HG03571 (cell line): ENCODE data around the gene SPRING1.

Source experiments
- ATAC-seq: cut with Tn5 transposase; IDR thresholded peaks from one replicate; pipeline ENCODE4 v1.9.1; 2021; ENCODE audit not compliant: unreplicated experiment

The SPRING1 gene

DNA sequence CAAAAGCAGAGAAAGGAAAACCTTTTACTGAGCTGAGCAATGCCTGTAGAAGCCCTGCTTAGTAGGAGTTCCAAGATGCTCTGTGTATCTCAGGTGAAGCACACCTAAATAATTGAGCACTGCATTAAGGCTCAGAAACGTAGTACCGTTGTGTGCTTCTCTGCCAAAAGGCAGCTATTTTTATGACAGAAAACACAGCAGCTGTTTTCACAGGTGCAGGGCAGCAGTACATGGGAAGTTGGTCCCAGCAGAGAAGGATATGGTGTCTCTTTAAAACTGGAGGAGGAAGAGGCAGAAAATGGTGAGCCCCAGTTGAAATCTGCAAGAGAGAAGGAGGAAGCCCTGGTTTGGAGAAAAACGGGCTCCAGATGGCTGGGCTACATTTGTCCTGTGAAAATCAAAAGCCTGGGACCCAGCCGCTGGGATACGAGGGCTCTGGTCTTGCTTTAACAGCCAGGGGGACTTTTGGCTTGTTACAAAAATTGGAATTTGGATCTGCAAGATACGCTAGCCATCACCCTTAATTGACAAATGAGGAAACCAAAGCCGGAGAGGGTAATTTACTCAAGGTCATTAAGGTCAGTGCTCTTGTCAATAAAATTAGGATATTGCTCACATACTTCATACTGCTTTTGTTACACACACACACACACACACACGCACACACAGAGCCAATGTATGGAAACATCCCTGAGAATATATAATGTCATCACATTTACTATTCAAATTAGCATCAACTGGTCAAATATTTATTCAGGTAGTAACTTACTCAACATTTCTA, 27.3 kb downstream of the SPRING1 start:
- no peak for ATAC-seq

DNA sequence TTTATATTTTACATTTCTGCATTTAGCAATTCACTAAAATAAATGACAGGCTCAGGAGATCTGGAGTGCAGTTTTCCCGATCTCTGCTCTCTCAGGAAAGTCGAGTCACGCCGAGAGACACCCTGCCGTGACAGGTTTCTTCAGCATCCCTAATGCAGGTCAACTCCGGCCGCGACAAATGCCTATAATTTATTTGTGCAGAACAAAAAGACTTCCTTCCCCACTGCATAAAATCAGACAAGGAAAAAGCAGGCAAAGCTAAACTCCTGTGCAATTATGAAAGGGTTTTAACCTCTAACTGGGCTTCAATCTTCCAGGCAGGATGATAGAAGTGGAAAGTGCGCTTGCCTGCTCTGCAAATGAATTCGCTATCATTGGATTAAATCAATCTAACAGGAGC, 28.1 kb downstream of the SPRING1 start:
- ATAC-seq, result no peak

DNA sequence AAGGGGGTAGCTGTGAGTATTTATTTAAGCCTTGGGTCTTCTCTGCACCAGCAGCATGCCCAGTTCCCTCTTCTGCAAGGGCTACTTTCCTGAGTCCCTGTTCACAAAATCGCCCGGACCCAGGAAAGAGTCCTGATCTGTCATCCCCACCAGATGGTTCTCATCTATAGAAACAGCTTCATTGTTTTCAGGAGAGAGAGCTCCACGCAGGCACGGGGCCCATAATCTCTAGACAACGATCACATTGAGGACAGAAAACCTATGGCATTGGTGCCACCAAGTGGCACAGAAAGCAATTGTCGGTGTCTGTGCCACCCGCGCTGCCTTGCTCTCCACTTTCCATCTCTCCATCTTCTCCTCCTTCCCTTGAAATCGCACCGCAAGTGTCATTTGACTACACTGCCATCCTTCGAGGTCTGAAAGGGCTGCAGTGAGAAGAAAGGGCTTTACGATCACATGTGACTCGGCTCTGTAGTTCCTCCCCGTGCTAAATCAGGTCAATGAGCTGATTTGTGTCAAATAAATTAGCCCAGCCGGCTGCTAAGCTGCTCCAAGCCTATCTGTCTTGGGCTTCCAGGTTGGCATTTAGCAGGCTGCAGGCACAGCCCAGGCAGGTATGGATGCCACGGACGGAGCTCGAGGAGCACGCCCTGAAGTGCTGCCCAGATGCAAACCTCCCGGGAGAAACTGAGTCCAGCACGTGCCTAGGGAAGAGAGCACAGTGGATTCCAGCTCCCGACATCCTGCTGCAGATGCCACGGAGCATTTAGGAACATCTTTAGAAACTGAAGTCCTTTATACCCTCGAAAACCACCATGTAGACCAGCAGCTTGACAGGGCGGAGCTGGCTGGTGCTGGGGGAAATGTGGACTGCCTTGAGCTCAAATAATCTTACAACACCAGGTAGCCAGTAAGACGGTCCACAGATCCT, 28.8 kb downstream of the SPRING1 start:
- ATAC-seq, result no peak

GRCh38 chr12:116707751-116708150, 30.1 kb downstream of the SPRING1 start:
- no peak for ATAC-seq

GRCh38 chr12:116703214-116703795, 34.6 kb downstream of the SPRING1 start:
- ATAC-seq, result peak; percentile 68

GRCh38 chr12:116701432-116701831, 36.4 kb downstream of the SPRING1 start:
- ATAC-seq, result no peak

GRCh38 chr12:116700066-116700465, 37.8 kb downstream of the SPRING1 start:
- no peak for ATAC-seq

DNA sequence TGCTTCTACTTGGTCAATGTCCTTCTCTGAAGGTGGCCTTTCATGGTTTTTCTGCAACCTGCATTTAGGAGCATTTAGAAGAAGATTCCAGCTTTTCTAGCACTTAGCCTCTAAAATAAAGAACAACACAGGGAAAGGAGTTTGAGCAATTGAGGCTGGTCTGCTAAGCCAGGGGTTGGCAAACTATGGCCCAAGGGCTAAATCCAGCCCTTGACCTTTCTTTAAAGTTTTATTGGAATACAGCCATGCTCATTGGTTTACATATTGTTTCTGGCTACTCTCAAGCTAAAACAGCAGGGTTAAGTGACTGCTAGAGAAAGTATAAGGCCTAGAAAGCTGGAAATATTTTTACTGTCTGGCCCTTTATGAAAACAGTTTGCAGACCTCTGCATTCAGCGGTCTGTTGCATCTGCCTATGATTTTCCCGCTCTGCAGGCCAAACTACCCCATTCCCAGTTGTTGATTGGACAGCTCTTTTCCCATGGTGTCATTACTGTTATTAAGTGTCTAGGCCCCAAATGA, 39.3 kb downstream of the SPRING1 start:
- ATAC-seq, result no peak

DNA sequence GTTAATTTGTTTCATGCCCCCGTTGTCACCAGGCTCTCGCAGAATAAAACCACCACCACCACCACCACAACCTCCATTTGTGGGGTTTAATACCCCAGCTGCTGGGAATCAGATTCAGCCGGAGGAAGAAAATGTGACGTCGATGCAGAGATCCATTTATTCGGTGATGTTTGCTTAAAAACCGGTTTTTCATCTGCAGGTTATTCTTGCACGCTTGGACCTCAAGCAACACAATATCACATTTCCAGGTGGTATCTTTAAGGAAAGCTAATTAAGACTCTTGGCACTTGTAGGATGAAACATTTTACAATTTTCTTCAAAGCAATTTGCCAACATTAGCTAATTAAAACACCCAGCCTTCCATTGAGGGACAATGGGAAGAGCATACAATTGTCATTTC, 39.8 kb downstream of the SPRING1 start:
- ATAC-seq, result no peak

- no peak for ATAC-seq
These were observed 40.2 kb downstream of the SPRING1 start for GRCh38 chr12:116697716-116698115.

- no peak for ATAC-seq
These were observed 40.6 kb downstream of the SPRING1 start for GRCh38 chr12:116697305-116697704.

- no peak for ATAC-seq
These were observed 42.5 kb downstream of the SPRING1 start for GRCh38 chr12:116695464-116695725.

DNA sequence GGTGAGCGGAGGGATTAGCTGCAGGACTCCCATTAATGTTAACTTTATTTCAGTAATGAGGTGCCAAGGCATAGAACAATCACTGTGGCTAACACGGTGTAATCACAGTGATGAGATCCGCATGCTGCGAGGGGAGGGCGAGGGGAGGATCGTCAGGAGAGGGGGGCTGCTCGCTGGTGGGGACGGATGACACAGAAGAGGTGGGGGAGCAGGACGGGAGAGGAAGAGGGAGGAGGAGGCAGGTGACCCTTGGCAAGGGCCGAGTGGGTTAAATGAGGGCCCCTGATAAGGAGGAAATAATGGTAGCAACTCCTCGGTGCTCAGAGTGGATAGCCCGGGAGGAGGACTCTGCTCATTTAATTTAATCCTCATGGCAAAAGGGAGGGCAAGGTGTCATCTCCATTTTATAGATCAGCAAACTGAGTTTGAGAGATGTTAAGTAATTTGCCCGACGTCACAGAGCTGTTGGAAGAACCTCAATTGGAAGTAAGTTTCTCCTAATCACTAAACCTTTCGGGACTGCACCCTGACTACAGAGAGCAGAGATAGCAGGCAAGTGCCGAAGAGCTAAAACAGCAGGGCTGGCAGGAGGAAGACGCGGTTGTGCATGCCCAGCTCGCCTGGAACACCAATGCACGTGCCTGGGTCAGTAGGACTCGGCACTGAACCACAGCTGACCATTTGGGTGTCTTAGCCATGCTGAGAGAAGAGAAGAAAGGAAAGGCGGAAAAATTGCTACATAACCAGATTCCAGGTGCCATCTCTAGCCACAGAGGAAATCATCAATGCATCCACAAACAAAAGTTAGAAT, 43.0 kb downstream of the SPRING1 start:
- no peak for ATAC-seq

- no peak for ATAC-seq
These were observed 44.3 kb downstream of the SPRING1 start for GRCh38 chr12:116693286-116694227.

- no peak for ATAC-seq
These were observed 45.3 kb downstream of the SPRING1 start for GRCh38 chr12:116692605-116693004.

- no peak for ATAC-seq
These were observed 46.2 kb downstream of the SPRING1 start for GRCh38 chr12:116691636-116692035.

GRCh38 chr12:116691205-116691604, 46.7 kb downstream of the SPRING1 start:
- ATAC-seq, result no peak

GRCh38 chr12:116689979-116690744, 47.7 kb downstream of the SPRING1 start:
- ATAC-seq, result no peak

DNA sequence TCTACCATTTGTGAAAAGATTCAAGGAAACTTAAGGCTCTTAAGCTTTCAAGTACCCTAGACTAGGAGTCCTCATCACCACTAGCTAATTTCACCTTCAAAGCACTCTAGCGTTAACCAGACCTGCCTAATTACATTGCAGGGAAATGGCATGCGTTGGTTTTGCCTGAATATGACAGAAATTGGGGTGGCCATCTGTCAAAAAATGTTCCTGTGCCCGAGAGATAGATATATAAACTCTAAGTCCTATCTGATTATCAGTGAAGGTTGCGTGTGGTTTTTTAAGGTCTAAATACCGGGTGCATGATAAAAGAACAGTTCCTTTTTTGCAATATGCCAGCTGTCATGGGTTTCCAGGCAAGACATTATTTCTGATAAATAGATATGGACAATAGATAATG, 48.3 kb downstream of the SPRING1 start:
- ATAC-seq, result no peak
